HCT116 (cell line): ENCODE results near the gene SERTAD2. TPM values are rescaled to one million over a fixed set of nuclear protein-coding genes. Genes with fewer than 3 reads are reported as not detected.

Source experiments
- ATAC-seq: fragments of 200-7000 bp; cut with Tn5 transposase; 2 replicates; pipeline ENCODE4 v1.9.1; 2020; ENCODE audit warnings: mild to moderate bottlenecking, moderate library complexity
- BruUV-seq: library from RNA; stranded (reverse); fragments of 400-500 nt; replicated peaks from 2 replicates; lab custom pipeline; 2021; lab: Mats Ljungman, UMichigan
- CTCF ChIA-PET: fragments of 300-600 bp; sonication (Branson Sonifier 250); formaldehyde crosslinking; loops from one replicate; lab custom pipeline; 2021; ENCODE audit warnings: antibody characterized with exemption; lab: Charles Lee
- POLR2A ChIA-PET: fragments of 300-600, 350-600 bp; sonication (Branson Sonifier 250); formaldehyde crosslinking; loops from one replicate; lab custom pipeline; 2021; ENCODE audit warnings: antibody characterized with exemption; lab: Charles Lee
- RAD21 ChIA-PET, 2 experiments: fragments of 300-600 bp; sonication (Branson Sonifier 250); formaldehyde crosslinking; loops; one replicate each; lab custom pipeline; 2023; ENCODE audit warnings: low total read pairs in 2 of 2; ENCODE audit not compliant: uncharacterized antibody in 2 of 2, unreplicated experiment in 2 of 2, low non-redundant PET in 1 of 2; lab: Charles Lee
- DNase-seq: peaks from one replicate; pipeline ENCODE4 v3.0.0-alpha.2; 2010; ENCODE audit warnings: low read depth, low spot score
- H2AFZ ChIP-seq: fragments of 200-600 bp; shearing (Covaris generic), sonication (generic); 2 replicates; pipeline ENCODE4 v1.6.1; 2017; ENCODE audit warnings: low read depth, mixed run types, mixed read lengths, antibody characterized with exemption, low read length; ENCODE audit not compliant: poor library complexity, severe bottlenecking
- H3K27ac ChIP-seq: 2 replicates; pipeline ENCODE4 v1.5.1; 2012; ENCODE audit warnings: low read depth, low read length
- H3K27me3 ChIP-seq: fragments of 200-600 bp; sonication (generic); 2 replicates; pipeline ENCODE4 v1.6.1; 2016; ENCODE audit warnings: mixed run types, low read length, mixed read lengths; ENCODE audit not compliant: insufficient read depth
- H3K36me3 ChIP-seq, 2 experiments: fragments of 200-500 bp in 1 of 2; fragments of 200-600 bp in 1 of 2; sonication (Bioruptor generic) in 1 of 2; sonication (generic) in 1 of 2; 2 replicates each; pipeline versions ENCODE4 v1.5.1 to v1.6.1; 2014 to 2016; ENCODE audit warnings: low read length in 2 of 2, inconsistent platforms in 1 of 2, mixed read lengths in 1 of 2, mixed run types in 1 of 2; ENCODE audit not compliant: insufficient read depth in 2 of 2, control insufficient read depth in 1 of 2
- H3K4me1 ChIP-seq, 2 experiments: fragments of 200-600 bp in 1 of 2; sonication (generic) in 1 of 2; 2 replicates each; pipeline versions ENCODE4 v1.5.1 to v1.6.1; 2012 to 2017; ENCODE audit warnings: low read length in 2 of 2, inconsistent platforms in 1 of 2, mild to moderate bottlenecking in 1 of 2, mixed read lengths in 1 of 2, mixed run types in 1 of 2, moderate library complexity in 1 of 2; ENCODE audit not compliant: insufficient read depth in 2 of 2, control insufficient read depth in 1 of 2
- H3K4me2 ChIP-seq: fragments of 200-600 bp; sonication (generic); 2 replicates; pipeline ENCODE4 v1.6.1; 2017; ENCODE audit warnings: mixed run types, low read length, mixed read lengths
- H3K4me3 ChIP-seq, 2 experiments: fragments of 200-600 bp in 1 of 2; sonication (generic) in 1 of 2; replicated peaks in 1 of 2; 2 replicates each; pipeline ENCODE4 v1.5.1; 2011 to 2016; ENCODE audit warnings: low read length in 2 of 2, control low read depth in 1 of 2, low read depth in 1 of 2, mild to moderate bottlenecking in 1 of 2, mixed read lengths in 1 of 2, mixed run types in 1 of 2
- H3K79me2 ChIP-seq: fragments of 200-600 bp; sonication (generic); 2 replicates; pipeline ENCODE4 v1.6.1; 2017; ENCODE audit warnings: mild to moderate bottlenecking, mixed run types, low read length, moderate library complexity, mixed read lengths; ENCODE audit not compliant: insufficient read depth
- H3K9ac ChIP-seq: fragments of 200-600 bp; sonication (generic); 2 replicates; pipeline ENCODE4 v1.6.1; 2016; ENCODE audit warnings: low read length, mixed read lengths
- H3K9me2 ChIP-seq: fragments of 200-600 bp; sonication (generic), shearing (Covaris generic); 2 replicates; pipeline ENCODE4 v1.6.1; 2017; ENCODE audit warnings: mixed run types, mild to moderate bottlenecking, moderate library complexity; ENCODE audit not compliant: insufficient read depth
- H3K9me3 ChIP-seq, 2 experiments: fragments of 200-500 bp in 1 of 2; fragments of 200-600 bp in 1 of 2; sonication (Bioruptor generic) in 1 of 2; sonication (generic) in 1 of 2; 2 replicates each; pipeline ENCODE4 v1.6.1; 2014 to 2017; ENCODE audit warnings: low read length in 2 of 2, mixed read lengths in 2 of 2, inconsistent platforms in 1 of 2, low read depth in 1 of 2, mild to moderate bottlenecking in 1 of 2, mixed run types in 1 of 2, moderate library complexity in 1 of 2; ENCODE audit not compliant: control insufficient read depth in 1 of 2, insufficient read depth in 1 of 2
- H4K20me1 ChIP-seq: fragments of 200-600 bp; sonication (generic), shearing (Covaris generic); 2 replicates; pipeline ENCODE4 v1.6.1; 2017; ENCODE audit warnings: mixed run types, mild to moderate bottlenecking, moderate library complexity; ENCODE audit not compliant: insufficient read depth
- ATF3 ChIP-seq: IDR thresholded peaks from 2 replicates; pipeline ENCODE4 v1.6.1; 2012
- CBX3 ChIP-seq: IDR thresholded peaks from 2 replicates; pipeline ENCODE4 v1.6.1; 2012; ENCODE audit warnings: low read depth
- CEBPB ChIP-seq: IDR thresholded peaks from 2 replicates; pipeline ENCODE4 v1.6.1; 2012; ENCODE audit warnings: low read depth
- CTCF ChIP-seq, 3 experiments: fragments of 200-600 bp in 1 of 3; sonication (generic) in 1 of 3; IDR thresholded peaks in 2 of 3; conservative IDR thresholded peaks in 1 of 3; 2 replicates each; pipeline ENCODE4 v1.5.1; 2012 to 2017; ENCODE audit warnings: low read depth in 2 of 3, low read length in 2 of 3, antibody characterized with exemption in 1 of 3, borderline replicate concordance in 1 of 3, control low read depth in 1 of 3, mild to moderate bottlenecking in 1 of 3, mixed read lengths in 1 of 3, mixed run types in 1 of 3, moderate library complexity in 1 of 3; ENCODE audit not compliant: insufficient read depth in 1 of 3
- EGR1 ChIP-seq: IDR thresholded peaks from 2 replicates; pipeline ENCODE4 v1.6.1; 2012; ENCODE audit warnings: low read depth
- ELF1 ChIP-seq: IDR thresholded peaks from 2 replicates; pipeline ENCODE4 v1.6.1; 2012; ENCODE audit warnings: low read depth, borderline replicate concordance
- EZH2 ChIP-seq: fragments of 200-600 bp; sonication (generic); IDR thresholded peaks from 2 replicates; pipeline ENCODE4 v1.6.1; 2017; ENCODE audit warnings: antibody characterized with exemption, mixed run types
- EZH2phosphoT487 ChIP-seq: fragments of 200-600 bp; IDR thresholded peaks from 2 replicates; pipeline ENCODE4 v1.6.1; 2018; ENCODE audit warnings: antibody characterized with exemption, borderline replicate concordance
- FOSL1 ChIP-seq: IDR thresholded peaks from 2 replicates; pipeline ENCODE4 v1.6.1; 2012; ENCODE audit warnings: low read depth
- JUND ChIP-seq: IDR thresholded peaks from 2 replicates; pipeline ENCODE4 v1.6.1; 2012
- MAX ChIP-seq: IDR thresholded peaks from 2 replicates; pipeline ENCODE4 v1.6.1; 2012
- POLR2A ChIP-seq: IDR thresholded peaks from 2 replicates; pipeline ENCODE4 v1.7.0; 2011; ENCODE audit warnings: borderline replicate concordance; ENCODE audit not compliant: insufficient read depth, insufficient read length; ENCODE audit errors: extremely low read depth
- RAD21 ChIP-seq: IDR thresholded peaks from 2 replicates; pipeline ENCODE4 v1.6.1; 2012; ENCODE audit warnings: low read depth, mild to moderate bottlenecking
- REST ChIP-seq: IDR thresholded peaks from 2 replicates; pipeline ENCODE4 v1.6.1; 2012; ENCODE audit warnings: low read depth
- SP1 ChIP-seq: IDR thresholded peaks from 2 replicates; pipeline ENCODE4 v1.6.1; 2012; ENCODE audit warnings: low read depth
- SRF ChIP-seq: IDR thresholded peaks from 2 replicates; pipeline ENCODE4 v1.6.1; 2012; ENCODE audit warnings: low read depth
- TCF7L2 ChIP-seq: IDR thresholded peaks from 2 replicates; pipeline ENCODE4 v1.7.0; 2011; ENCODE audit warnings: borderline replicate concordance, inconsistent platforms; ENCODE audit not compliant: insufficient read depth, insufficient read length; ENCODE audit errors: extremely low read depth
- ZBTB33 ChIP-seq: IDR thresholded peaks from 2 replicates; pipeline ENCODE4 v1.6.1; 2011; ENCODE audit warnings: mild to moderate bottlenecking, low read length, moderate library complexity; ENCODE audit not compliant: insufficient replicate concordance; ENCODE audit errors: extremely low read depth
- ZFX ChIP-seq: fragments of 450-650 bp; IDR thresholded peaks from 2 replicates; pipeline ENCODE4 v1.6.1; 2017
- ZNF274 ChIP-seq: fragments of 200-500 bp; sonication (Bioruptor generic); IDR thresholded peaks from 2 replicates; pipeline ENCODE4 v1.6.1; 2014; ENCODE audit warnings: mild to moderate bottlenecking, low read depth, low read length, inconsistent platforms
- intact Hi-C: fragments of 100-400 bp; cut with micrococcal nuclease; formaldehyde crosslinking; loops from 2 replicates; pipeline ENCODE4 v1.10.0; 2022
- total RNA-seq: library from RNA; stranded (reverse); gene quantifications from one replicate; pipeline ENCODE4 v1.2.1, GENCODE V29; 2021; ENCODE audit not compliant: unreplicated experiment

SERTAD2 gene
- total RNA-seq, 1 experiment from 2014 or later: 80.1 TPM

GRCh38 chr2:64655873-64656272 lies 2.2 kb upstream of the SERTAD2 start:
- H3K27me3 ChIP-seq: no peaks in the 10 kb centered on the region
- intact Hi-C loops: loop anchor here (2.0 kb wide), 1 partner anchor 95 kb away; no protein-coding TSS in a partner anchor
- TF ChIP-seq EZH2 (no peak), JUND (no peak), ZFX (no peak), CEBPB (no peak), EZH2phosphoT487 (no peak), POLR2A (no peak), REST (no peak), SP1 (no peak), SRF (no peak), ZNF274 (no peak), CBX3 (no peak), ELF1 (no peak), CTCF (IDR thresholded peaks at IDR 0.05 in 2 of 3, conservative IDR thresholded peaks at IDR 0.05 in 1 of 3; ENCODE audit: borderline replicate concordance in 1 of 3, insufficient read depth in 1 of 3, low read depth in 2 of 3, low read length in 2 of 3) (no peak), MAX (no peak), FOSL1 (no peak), RAD21 (no peak), ZBTB33 (no peak), TCF7L2 (no peak), EGR1 (no peak), ATF3 (no peak)
- TF ChIP-seq, all 23 proteins: peak for 0
- peaks cover 27 to 44% of the 10 kb centered on the region in 2 experiments for H3K4me1 ChIP-seq
- ChIA-PET CTCF (interaction anchor here (1.0 to 2.9 kb wide), 6 partner anchors 10 to 182 kb away, joined by 3 to 25 read pairs (median 3); no protein-coding TSS in a partner anchor), POLR2A (interaction anchor here (1.0 to 4.1 kb wide), 5 partner anchors 8 to 204 kb away, joined by 3 to 42 read pairs (median 13); partner anchors contain the start of gene AFTPH), RAD21 (no interaction called here)
- DNase-seq (no peak), ATAC-seq (no peak)
- no peaks in the 10 kb centered on the region for H3K36me3 ChIP-seq
- no TSS peak for BruUV-seq
- no peak overlapping the region for H3K4me3 ChIP-seq
- H3K27ac ChIP-seq: no peak overlapping the region
- H2AFZ ChIP-seq: no peak overlapping the region
- no peaks in the 10 kb centered on the region for H3K9me3 ChIP-seq
- peaks cover 12% of the 10 kb centered on the region; the same call in 1 of the 2 replicates for H4K20me1 ChIP-seq
- H3K79me2 ChIP-seq: peaks cover 51% of the 10 kb centered on the region
- no peaks in the 10 kb centered on the region for H3K9me2 ChIP-seq
- peak overlapping the region; percentile 91 for H3K4me2 ChIP-seq
- peak overlapping the region; percentile 89 for H3K9ac ChIP-seq
